Measurements from ENCODE around the gene MAJIN. TPM values are rescaled to one million over a fixed set of nuclear protein-coding genes. Genes with fewer than 3 reads are reported as not detected.
A peak's percentile ranks its signal among the peaks of the same experiment; 100 is the strongest.

Gene MAJIN
- total RNA-seq, 1 donor from 2014 or later, result not detected

- no peak for DNase-seq (ENCODE audit: low read depth)
Observed at GRCh38 chr11:64933213-64933934, 38.5 kb downstream of the MAJIN start.

DNA sequence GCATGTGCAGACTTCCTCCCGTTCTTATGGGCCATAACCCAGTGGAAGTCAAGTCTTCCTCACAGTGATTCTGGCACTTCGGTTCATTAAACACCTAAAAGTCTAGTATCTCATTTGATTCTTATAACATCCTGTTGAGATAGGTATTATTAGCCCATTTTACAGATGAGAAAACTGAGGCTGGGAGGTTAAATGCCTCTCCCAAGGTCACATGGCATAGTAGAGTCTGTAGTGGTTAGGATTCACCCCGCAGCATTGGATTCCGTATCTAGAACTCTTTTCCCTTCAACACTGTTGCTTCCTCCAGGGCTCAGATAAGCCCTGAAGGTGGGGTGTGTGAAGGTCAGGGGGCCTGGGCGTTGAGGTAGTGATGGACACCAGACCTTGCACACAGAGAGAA lies 39.6 kb downstream of the MAJIN start:
- DNase-seq (ENCODE audit: low read depth), result no peak

DNA sequence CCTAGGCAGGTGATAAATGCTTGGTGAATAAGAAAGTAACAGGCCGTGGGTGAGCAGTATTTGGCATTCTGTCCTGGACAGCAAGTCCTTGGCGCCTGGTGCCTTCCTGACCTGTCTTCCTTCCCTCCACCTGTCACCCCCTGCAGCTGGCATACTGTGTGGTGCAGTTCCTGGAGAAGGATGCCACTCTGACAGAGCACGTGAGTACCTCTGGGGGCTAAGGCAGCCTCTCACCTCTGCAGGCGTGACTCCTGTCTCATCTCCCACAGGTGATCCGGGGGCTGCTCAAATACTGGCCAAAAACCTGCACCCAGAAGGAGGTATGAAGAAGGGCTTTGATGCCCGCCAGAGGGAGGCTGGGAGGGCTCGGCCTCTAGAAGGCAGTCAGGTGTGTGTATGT lies 40.6 kb downstream of the MAJIN start:
- DNase-seq (ENCODE audit: low read depth), result no peak

GRCh38 chr11:64930340-64930739 lies 41.6 kb downstream of the MAJIN start:
- no peak for DNase-seq (ENCODE audit: low read depth)

- DNase-seq (ENCODE audit: low read depth), result no peak
Observed at GRCh38 chr11:64929625-64930024, 42.3 kb downstream of the MAJIN start.

DNA sequence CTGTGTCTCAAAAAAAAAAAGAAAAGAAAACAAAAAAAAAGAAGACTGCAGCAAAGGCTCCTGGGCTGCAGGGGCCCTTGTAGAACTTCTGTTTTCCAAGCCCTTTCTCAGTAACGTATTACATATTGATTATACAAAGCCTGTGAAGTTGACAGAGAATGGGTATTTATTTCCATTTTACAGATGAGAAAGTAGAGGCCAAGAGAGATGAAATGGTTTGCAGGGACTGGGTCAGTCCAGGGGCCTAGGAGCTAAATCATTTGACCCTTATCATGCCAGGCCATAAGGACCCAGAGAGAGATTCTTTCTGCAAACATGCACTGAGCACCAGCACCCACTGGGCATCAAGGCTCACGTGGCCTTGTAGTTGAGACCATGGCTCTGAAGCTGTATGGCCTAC lies 43.0 kb downstream of the MAJIN start:
- DNase-seq (ENCODE audit: low read depth), result no peak

DNA sequence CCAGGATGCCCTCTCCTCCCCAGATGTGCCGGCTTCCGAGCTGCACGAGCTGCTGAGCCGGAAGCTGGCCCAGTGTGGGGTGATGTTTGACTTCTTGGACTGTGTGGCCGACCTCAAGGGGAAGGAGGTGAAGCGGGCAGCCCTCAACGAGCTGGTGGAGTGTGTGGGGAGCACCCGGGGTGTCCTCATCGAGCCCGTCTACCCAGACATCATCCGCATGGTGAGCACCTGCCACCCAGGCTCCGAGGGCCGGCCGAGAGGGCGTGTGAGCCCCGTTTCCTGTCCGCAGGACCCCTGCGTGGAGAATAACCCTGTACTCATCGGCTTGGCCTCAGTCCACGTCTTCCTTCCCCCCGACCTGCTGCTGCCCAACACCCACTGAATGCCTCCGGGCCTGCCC lies 45.2 kb downstream of the MAJIN start:
- DNase-seq (ENCODE audit: low read depth), result no peak

DNA sequence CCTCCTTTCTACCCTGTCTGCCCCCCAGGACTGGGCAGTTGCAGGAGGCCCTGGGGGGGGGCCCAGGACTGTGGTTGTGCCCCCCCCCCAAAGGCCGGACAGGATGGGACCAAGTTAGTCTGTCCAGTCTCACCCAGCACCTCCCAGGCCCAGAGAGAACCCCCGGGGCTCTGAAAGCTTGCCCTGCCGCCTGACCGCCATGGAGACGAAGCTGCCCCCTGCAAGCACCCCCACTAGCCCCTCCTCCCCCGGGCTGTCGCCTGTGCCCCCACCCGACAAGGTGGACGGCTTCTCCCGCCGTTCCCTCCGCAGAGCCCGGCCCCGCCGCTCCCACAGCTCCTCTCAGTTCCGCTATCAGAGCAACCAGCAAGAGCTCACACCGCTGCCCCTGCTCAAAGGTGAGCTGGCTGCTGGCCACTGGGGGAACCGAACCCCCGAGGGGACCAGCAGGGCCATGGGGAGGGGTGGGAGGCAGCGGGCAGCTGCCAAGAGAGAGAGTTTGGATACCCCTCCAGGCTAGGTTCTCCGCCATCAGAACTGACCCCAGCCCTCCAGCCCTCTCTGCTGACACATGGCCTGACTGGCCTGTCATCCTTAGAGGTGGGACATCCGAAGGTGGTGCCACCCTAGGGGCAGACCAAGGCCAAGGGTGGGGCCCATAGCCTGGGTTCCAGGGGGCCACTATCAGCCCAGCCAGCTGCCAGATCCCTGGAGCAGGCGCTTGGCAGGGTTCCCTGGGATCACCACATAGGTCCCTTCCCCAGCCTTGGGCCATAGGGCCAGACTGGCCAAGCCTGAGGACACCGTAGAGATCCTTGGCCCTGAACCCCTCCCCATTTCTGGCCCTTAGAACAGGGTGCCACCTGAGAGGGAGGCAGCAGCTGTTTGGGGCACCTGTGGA lies 46.1 kb downstream of the MAJIN start:
- DNase-seq (ENCODE audit: low read depth), result no peak

DNA sequence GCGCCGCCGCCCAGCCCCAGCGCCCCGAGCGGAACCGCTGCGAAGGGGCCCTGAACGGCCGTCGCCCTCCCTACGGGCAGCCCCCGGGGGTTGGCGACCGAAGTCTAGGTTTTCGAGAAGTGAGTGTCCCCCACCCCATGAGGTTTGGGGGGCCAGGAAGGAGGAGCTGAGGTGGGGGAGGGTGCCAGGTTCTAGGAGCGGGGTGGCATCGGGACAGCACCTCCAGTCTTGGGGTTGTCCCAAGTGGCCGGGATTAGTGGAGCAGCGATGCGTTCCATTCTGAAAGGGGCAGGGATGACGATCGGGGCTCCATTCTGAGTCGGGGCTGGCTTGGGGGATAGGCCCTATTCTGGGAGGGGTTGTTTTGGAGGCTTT lies 47.0 kb downstream of the MAJIN start:
- peak; percentile 15 for DNase-seq (ENCODE audit: low read depth)

DNA sequence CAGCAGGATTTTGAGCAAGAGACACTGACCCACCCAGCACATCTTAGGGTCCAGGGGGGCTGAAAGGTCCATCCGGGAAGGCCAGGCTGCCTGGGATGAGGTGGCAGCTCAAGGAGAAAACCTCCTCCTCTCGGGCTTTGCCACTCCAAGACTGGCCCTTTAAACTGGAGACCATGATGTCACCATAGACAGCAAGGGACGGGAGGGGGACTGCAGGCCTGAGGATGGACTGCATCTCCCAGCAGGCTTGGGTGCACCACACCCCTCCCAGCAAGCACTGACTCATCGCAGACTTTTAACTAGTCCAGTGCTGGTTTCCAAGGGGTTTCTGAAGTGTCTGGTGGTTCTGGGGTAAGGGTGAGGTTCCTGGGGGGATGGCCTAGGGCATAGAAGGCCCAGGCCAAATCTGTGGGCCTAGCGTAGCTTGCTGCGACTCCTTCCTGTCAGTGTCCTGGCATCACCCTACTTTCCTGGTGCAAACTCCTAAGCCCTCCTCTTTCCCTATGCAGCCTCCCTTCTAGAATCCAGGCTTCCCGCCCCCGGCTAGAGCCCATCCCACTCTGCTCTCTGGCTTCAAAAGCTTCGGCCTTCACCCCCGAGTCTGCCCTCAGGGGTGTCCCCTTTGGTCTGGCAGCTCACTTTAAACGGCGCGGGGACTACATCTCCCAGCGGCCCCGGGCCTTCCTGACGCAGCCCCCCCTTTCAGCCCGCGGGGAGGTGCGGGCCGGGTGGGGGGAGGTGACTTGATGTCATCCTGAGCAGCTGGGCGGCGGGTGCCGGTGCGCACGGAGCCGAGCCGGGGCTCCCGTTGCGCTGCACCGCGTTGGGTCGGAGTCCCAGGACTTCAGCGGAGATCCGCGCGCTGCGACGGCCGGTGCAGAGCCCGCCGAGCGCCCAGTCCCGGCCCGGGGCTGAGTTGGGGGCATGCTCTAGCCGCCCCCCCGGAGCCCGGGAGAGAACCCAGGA lies 47.7 kb downstream of the MAJIN start, which contains the start of gene PPP2R5B:
PPP2R5B (plus strand) TSS at position 746 of the 966 bp plus-strand sequence. CDS start 1,046 bp downstream, outside the sequence.
- peak; percentile 95 for DNase-seq (ENCODE audit: low read depth)

GRCh38 chr11:64923151-64923661 lies 48.7 kb downstream of the MAJIN start:
- no peak for DNase-seq (ENCODE audit: low read depth)

DNA sequence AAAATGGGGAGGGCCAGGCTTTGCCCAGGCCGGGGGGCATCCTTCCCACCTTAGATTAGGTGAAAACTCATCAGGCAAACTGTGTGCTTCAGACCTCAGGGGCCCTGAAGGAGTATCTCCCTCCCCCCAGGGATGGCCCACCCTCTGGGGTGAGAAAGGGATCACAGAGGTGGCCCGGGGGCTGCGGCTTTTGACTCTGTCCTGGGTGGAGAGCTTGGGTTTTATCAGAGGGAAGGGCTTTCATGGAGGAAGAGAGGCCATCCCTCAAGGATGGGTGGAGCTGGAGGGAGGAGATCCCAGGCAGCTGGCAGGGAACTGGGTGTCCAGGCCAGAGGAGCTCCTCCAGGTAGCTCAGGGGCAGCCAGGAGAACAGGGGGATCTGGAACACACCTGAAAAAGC lies 50.5 kb downstream of the MAJIN start:
- no peak for DNase-seq (ENCODE audit: low read depth)

GRCh38 chr11:64920124-64920523 lies 51.8 kb downstream of the MAJIN start:
- DNase-seq (ENCODE audit: low read depth), result no peak

DNA sequence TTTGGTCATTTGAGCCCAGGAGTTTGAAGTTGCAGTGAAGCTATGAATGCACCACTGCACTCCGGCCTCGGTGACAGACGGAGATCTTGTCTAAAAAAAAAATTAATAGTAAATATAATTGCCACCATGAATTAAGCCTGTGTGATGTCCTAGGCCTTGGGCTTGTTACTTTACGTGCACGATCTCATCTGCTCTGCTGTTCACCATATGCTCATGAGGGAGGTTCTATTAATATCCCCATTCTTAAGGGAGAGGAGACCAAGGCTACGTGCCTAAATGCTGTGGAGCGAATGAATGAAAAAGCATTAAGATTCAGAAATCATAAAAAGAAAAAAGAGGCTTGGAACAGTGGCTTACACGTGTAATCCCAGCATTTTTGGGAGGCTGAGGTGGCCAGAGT lies 52.3 kb downstream of the MAJIN start:
- no peak for DNase-seq (ENCODE audit: low read depth)

DNA sequence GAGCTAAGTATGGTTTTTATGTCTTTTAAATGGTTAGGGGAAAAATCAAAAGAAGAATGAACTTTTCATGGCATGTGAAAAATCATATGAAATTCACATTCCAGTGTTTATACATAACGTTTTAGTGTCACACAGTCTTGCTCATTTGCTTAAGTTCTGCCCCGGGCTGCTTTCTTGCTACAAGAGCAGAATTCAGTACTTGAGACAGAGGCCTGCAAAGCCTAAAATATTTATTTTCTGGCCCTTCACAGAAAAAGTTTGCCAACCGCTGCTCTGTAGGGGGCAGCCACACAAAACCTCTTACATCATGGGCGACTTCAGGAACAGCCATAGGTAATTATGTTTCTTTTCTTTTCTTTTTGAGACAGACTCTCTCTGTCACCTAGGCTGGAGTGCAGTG lies 53.9 kb downstream of the MAJIN start:
- peak; percentile 40 for DNase-seq (ENCODE audit: low read depth)

DNA sequence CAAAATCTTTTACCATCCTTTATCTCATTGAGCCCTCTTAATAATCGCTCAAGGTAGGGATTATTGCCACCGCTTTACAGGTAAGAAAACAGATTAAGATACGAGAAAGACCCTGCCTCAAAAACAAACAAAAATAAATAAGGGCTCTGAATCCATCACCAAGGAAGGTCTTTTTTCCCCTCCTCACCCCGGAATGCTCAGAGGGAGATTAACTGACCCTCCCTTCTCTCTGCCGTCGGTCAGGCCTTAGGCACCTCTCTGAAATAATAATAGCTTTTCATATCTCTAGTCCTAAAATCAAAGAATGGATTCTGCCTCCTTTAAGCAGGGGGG lies 54.3 kb downstream of the MAJIN start:
- no peak for DNase-seq (ENCODE audit: low read depth)

- DNase-seq (ENCODE audit: low read depth), result peak; percentile 100
Observed at GRCh38 chr11:64916775-64917662, 54.9 kb downstream of the MAJIN start, which contains the start of gene ATG2A. Gene ATG2A (minus strand): TSS chr11:64917209. CDS start chr11:64917135, 74 bp downstream.

DNA sequence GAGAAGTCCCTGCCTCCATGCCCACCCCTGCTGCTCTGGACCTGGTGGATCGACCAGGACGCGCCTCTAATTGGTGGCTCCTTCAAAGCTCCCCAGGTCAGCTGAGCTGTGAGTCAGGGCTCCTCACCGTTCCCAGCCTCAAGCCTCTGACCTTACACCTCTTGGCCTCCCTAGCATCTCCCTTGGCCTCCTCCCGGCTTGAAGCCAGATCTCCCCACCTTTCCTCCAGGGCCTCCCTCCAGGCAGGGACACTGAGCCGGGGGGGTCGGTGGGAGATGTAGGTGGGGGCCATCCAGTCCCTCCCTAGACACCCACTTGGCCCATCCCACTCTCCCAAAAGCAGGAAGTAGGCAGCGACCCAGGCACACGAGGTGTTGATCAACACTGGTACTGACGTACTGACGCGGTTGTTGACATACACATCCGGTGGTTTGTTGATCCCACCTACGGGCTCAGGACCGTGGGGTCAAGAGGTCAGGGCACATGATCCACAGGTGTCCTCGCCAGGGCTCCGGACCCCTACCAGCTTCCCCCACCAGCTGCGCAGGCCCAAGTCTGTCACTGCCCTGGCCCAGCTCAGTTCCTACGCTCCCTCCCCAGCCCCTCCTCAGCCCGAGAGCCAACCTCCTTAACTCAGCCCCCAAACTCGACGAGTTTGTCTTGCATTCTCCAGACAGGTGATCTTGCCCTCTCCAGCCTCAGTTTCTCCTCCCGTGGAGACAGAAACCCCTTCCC lies 55.7 kb downstream of the MAJIN start:
- DNase-seq (ENCODE audit: low read depth), result no peak

GRCh38 chr11:64915376-64915887 lies 56.5 kb downstream of the MAJIN start:
- no peak for DNase-seq (ENCODE audit: low read depth)
